ENCODE data around the gene EFHD2. TPM values are rescaled to one million over a fixed set of nuclear protein-coding genes. Genes with fewer than 3 reads are reported as not detected.
"Not testable (repeated sequence)": the region's sequence is repeated elsewhere in the genome, so short reads cannot be mapped to it uniquely, and the experiment has no call there.

Gene EFHD2
- total RNA-seq, 2 donors from 2014 or later: 19.1 to 24.0 TPM

GRCh38 chr1:15463926-15464322, 54.2 kb downstream of the EFHD2 start:
- intact Hi-C loops (cut with DNase I); ATAC-seq; DNase-seq: not testable (repeated sequence)

GRCh38 chr1:15465674-15466073, 56.0 kb downstream of the EFHD2 start:
- DNase-seq (no peak), ATAC-seq (no peak)
- intact Hi-C loops (cut with DNase I): no loop called here

DNA sequence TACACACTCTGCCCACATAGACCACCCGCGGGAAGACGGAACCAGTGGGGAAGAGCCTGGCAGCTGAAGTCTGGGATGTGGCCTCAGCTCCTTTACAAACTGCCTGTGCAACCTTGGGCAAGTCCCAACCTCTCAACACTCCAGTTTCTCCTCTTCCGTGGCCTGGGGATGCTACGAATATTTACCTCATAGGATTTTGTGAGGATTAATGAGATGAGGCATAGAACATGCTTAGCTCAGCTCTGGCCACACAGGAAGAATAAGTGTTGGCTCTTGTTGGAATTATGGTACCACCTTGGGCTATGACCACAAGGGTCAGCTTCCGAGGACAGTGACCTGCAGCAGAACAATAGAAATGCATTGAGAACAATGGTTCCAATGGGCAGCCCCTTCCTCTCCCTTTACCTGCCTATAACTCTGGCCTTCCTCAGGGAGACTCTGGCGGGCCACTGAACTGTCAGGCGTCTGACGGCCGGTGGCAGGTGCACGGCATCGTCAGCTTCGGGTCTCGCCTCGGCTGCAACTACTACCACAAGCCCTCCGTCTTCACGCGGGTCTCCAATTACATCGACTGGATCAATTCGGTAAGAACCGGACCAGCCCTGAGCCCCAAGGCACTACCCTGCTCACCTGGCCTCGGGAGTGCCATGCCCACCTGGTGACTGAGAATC, 57.4 kb downstream of the EFHD2 start:
- ATAC-seq; DNase-seq; intact Hi-C loops (cut with DNase I): not testable (repeated sequence)

GRCh38 chr1:15468145-15468544, 58.5 kb downstream of the EFHD2 start:
- intact Hi-C loops (cut with DNase I): no loop called here
- ATAC-seq: no peak
- no peak for DNase-seq

- no peak for ATAC-seq
- intact Hi-C loops (cut with DNase I): no loop called here
- DNase-seq: no peak
Measured at GRCh38 chr1:15469361-15469760, 59.7 kb downstream of the EFHD2 start.

DNA sequence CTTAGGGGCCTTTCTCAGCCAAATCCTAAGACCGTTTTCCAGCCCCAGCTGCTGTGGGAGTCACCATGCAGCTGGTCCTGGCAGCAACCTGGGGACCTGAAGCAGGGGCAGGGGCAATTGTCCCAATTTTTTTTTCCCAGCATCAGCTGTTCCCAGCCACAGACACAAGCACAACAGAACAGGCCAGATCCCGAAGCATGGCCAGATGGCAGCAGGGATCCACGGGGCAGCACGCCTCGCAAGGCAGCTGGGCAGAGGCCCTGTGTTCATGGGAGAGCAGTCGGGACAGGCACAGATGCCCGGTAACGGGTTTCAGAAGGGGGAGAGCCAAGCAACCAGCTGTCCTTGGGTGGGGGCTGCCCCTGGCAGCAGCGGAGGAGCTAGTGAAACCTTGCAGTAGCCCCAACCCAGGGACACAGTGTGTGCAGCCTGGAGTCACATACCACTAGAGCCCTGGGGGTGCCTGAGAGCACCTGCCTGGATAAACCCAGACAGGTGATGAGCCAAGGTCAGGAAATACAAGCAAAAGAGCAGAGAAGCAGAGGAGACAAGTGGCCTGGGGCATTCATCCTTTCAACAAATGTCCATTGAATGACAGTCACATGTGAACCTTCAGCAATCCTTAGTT, 60.2 kb downstream of the EFHD2 start:
- intact Hi-C loops (cut with DNase I); ATAC-seq; DNase-seq: not testable (repeated sequence)

- intact Hi-C loops (cut with DNase I); ATAC-seq; DNase-seq: not testable (repeated sequence)
Measured at GRCh38 chr1:15471067-15471466, 61.4 kb downstream of the EFHD2 start.

DNA sequence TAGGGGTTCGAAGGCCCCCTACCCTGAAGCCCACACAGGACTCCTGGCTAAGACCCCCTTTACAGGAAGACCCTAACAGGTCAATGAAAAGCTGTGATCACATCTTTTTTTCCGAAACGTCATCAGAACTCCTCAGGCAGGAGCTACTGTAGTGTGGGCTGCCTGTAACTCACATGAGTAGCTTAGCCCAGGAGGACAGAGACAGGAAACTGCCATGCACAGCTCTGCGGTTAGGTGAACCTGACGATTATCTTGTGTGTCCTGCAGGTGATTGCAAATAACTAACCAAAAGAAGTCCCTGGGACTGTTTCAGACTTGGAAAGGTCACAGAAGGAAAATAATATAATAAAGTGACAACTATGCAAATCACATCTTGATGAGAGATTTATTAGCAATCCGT, 62.0 kb downstream of the EFHD2 start:
- intact Hi-C loops (cut with DNase I); DNase-seq; ATAC-seq: not testable (repeated sequence)

GRCh38 chr1:15472587-15472986, 62.9 kb downstream of the EFHD2 start:
- intact Hi-C loops (cut with DNase I): no loop called here
- DNase-seq (no peak), ATAC-seq (no peak)

DNA sequence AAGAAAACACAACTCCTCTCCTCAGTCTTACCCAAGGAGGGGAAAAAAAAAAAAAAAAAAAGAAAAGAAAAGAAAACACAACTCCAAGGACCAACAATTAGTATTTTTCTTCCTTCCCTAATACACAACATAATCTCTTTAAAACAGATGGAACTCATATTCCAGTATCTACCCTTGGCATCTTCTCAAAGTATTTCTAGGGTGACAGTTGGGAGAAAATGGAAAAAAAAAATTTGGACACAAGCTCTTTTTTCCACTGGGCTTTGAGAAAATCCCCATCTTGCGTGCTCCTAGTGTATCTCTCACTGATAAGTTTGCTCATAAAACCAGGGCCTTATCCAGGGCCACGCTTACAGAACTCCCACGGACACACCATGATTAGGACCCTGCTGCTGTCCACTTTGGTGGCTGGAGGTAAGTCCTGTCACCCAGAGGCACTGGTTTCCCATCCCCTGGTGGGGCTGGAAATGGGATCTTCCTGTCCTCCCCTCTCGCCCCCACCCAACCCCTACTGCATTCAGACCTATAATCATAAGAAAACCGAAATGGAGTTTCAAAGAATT, 66.1 kb downstream of the EFHD2 start, which contains the start of gene CELA2B:
TSS of gene CELA2B (plus strand) at position 353 of the 563 bp plus-strand sequence. CDS start at position 375, 22 bp downstream.
- intact Hi-C loops (cut with DNase I): no loop called here
- ATAC-seq: no peak
- DNase-seq: no peak

- DNase-seq (no peak), ATAC-seq (no peak)
- intact Hi-C loops (cut with DNase I): no loop called here
Measured at GRCh38 chr1:15476927-15477326, 67.2 kb downstream of the EFHD2 start.

DNA sequence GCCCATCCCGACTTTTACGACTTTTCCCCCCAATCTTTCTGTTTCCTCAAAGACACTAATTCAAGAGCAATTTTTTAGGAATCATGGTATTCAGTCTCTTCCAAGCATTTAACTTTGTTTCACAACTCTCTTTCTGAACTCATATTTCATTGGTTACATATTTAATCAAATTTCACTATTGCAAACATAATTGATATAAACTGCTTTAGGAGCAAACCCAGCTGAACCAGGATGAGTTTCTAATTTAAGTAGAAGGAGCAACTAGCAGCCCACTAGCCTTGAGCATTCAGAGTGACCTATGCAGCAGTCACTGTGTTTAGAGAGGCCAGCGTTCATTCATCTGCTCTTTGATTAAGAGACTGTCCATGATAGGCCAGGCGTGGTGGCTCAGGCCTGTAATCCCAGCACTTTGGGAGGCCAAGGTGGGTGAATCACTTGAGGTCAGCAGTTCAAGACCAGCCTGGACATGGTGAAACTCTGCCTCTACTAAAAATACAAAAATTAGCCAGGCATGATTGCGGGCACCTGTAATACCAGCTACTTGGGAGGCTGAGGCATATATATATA, 68.0 kb downstream of the EFHD2 start:
- DNase-seq: no peak

More for the DNA sequence above, 68.0 kb downstream of the EFHD2 start:
- intact Hi-C loops (cut with DNase I): no loop called here
- ATAC-seq: no peak

Other genes with a start within 250 kb of the EFHD2 start
- under 1 TPM in 1 of 2 donors, not detected in 1; 0.47 TPM for gene FHAD1, start 162.7 kb upstream of the EFHD2 start, total RNA-seq
- not detected for gene CTRC, start 28.6 kb downstream of the EFHD2 start, total RNA-seq
- not detected for gene CELA2A, start 46.8 kb downstream of the EFHD2 start, total RNA-seq
- not detected for gene CELA2B, start 66.2 kb downstream of the EFHD2 start, total RNA-seq
- 1 to 10 TPM; 8.5 to 9.8 TPM for gene CASP9, start 114.3 kb downstream of the EFHD2 start, total RNA-seq
- 10 to 100 TPM; 17.1 to 17.7 TPM for gene DNAJC16, start 117.0 kb downstream of the EFHD2 start, total RNA-seq
- under 1 TPM in 1 of 2 donors, not detected in 1; 0.13 TPM for gene AGMAT, start 175.2 kb downstream of the EFHD2 start, total RNA-seq
- gene DDI2, start 207.6 kb downstream of the EFHD2 start, total RNA-seq: 10 to 100 TPM; 23.6 to 25.1 TPM

Data from left cardiac atrium (tissue), 4 donors.